ENCODE data around the gene ATXN7L1. TPM values are rescaled to one million over a fixed set of nuclear protein-coding genes. Genes with fewer than 3 reads are reported as not detected.
"Not testable (repeated sequence)": the region's sequence is repeated elsewhere in the genome, so short reads cannot be mapped to it uniquely, and the experiment has no call there.

Gene ATXN7L1
- polyA plus RNA-seq, 1 donor: 6.9 TPM

DNA sequence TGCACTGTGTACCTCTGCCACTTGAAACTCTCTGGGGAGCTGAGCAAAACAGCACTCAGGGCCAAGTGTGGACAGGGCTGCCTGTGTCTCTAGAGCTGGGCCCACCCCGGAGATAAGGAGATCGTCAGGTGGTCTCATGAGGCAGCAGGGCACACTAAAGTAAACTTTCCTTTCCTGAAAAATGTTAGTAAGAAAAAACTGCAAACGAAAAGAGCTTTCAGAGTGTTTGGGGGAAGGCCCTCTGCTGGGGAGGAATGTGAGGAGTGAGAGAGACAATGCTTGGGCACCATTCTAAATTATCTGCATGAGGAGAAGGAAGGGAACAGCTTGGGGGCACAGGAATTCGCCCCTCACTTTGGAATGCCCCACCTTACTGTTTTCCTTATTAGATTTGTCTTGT is 127.7 kb downstream of the ATXN7L1 start:
- no peak for DNase-seq (ENCODE audit: low read depth)

DNA sequence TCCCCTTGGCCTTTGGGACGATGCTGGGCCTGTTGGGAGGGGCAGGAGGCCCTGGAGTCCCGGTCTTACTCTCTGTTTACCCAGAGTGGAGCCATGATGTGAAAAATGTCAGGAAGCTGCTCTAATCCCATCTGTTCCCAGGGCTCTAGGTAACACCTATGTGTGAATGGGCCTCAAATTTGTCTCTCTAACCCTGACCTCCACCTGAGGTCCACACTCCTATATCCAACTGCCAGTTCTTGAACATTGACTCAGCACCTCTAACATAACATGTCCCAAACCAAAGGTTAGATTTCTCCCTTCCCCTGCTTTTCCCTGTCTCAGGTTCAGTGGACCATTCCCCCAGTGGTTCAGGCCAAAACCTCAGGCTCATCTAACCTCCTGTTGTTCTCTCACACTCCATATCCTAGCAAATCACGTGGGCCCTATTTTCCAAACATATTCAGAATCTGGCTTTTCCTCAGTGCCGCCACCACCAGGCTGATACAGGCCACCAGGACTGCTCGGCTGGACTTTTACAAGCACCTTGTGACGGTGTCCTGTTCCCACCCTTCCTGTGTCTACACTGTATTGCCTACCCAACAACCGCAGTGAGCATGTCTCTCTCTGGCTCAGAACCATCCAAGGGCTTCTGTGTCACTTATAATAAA is 130.6 kb downstream of the ATXN7L1 start:
- no peak for DNase-seq (ENCODE audit: low read depth)

GRCh38 chr7:105744258-105744657 is 132.1 kb downstream of the ATXN7L1 start:
- DNase-seq (ENCODE audit: low read depth): no peak

DNA sequence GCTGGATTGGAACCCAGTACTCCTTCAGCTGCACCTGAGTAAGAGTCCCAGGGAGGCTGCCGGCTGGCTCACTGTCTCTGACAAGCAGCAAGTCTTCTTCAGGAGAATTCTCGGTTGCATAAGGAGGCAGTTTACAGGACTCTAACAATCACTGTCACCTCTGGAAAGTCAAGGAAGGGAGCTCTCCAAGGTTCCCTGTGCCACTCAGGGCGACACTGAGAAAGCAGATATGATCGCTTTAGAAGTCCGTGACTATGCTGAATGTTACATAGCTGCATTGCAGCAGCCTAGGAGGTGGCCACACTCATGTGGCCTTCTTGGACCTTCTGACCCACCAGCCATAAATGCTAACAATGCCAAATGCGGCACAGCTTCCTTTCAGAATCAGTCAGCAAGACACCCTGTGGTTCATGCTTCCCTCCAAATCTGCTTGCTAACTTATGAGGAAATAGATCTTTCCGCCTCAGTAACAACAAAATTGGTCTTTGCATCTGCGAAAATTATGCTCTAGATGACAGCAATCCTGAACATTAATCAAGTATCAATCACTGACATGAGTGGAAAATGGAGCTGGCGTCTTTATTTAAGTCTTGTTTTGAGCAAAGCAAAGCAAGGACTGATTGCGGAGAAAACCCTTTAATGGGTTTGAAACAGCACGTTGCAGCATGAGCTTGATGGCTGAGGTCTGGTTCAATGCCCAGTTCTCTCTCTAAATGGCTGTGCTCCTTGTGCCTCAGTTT is 132.9 kb downstream of the ATXN7L1 start:
- DNase-seq (ENCODE audit: low read depth): no peak

- no peak for DNase-seq (ENCODE audit: low read depth)
Measured at GRCh38 chr7:105742787-105743186, 133.6 kb downstream of the ATXN7L1 start.

DNA sequence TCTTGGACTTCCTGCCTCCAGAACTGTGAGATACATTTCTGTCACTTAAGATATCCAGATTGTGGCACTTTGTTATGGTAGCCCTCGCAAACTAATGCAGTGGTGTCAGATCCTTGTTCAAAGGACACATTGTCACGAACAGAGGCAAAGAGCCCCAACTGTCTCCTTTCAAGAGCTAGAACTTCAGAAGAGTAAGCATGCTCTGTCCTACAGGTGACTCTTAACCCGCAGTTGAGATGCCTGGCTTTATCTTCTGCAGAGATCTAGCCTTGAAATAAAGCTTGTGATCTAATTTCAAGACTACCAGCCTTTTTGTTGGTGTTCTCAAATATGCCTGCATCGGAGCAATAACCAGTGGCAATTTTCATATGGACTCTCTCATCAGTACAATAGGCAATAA is 134.4 kb downstream of the ATXN7L1 start:
- DNase-seq (ENCODE audit: low read depth): no peak

DNA sequence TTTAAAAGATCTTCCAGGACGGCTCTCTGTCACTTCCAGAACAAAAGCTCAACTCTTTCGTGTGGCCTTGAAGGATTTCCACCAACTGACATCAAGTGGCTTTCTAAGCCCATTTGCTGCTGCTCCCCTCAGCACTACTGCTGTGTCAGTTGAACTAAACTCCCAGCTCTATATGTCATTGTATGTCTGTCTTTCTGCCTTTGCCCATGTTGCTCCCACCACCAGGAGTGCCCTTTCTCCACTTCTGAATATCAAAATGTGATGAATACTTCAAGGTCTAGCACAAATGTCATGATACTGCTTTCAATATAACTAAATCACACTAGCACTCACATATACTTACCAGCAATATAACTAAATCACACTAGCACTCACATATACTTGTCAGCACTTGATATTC is 138.3 kb downstream of the ATXN7L1 start:
- no peak for DNase-seq (ENCODE audit: low read depth)

- no peak for DNase-seq (ENCODE audit: low read depth)
Measured at GRCh38 chr7:105734233-105734632, 142.2 kb downstream of the ATXN7L1 start.

GRCh38 chr7:105731042-105731441 is 145.4 kb downstream of the ATXN7L1 start:
- no peak for DNase-seq (ENCODE audit: low read depth)

GRCh38 chr7:105728028-105728427 is 148.4 kb downstream of the ATXN7L1 start:
- DNase-seq (ENCODE audit: low read depth): no peak

- DNase-seq (ENCODE audit: low read depth): no peak
Measured at GRCh38 chr7:105724688-105725087, 151.7 kb downstream of the ATXN7L1 start.

- no peak for DNase-seq (ENCODE audit: low read depth)
Measured at GRCh38 chr7:105723572-105723971, 152.8 kb downstream of the ATXN7L1 start.

DNA sequence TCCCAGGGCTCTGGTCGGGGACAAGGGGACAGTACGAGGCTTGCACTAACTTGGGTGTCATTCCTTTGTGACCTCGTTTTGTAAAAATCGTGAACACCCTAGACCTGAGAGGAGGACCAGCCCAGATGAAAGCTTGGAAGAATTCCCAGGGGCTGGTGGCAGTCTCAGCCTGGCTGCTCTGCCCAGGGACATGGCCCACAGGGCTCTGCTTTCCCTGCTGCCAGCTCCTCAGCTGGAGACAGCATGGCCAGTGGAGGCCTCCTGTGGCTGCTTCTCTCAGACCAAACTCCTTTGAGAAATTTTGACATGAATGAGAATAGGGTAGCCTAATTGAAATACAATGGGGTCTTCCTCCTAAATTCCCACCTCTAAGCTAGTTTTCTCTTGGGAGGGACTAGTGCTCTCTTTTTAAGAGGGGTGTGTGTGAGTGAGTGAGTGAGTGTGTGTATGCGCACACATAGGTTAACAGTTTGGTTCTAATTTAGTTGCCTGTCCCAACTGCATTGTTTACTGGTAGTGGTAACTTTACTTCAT is 154.8 kb downstream of the ATXN7L1 start:
- no peak for DNase-seq (ENCODE audit: low read depth)

DNA sequence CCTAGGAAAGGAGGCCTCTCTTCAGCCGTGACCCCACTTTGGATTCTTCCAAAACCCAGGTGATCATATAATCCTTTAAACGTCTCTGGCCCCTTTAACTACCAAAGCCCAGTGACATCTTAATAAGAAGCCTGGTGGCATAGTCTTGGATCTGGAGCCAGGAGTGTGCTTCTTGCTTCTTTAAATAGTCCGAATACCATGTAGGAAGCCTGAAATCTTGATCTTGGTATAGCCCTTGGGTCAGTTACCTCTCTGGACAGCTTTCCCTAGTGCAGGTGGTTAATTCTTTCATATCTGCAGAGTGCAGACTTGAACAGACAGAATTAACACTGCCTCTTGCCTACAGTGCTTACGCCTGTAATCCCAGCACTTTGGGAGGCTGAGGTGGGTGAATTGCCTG is 156.5 kb downstream of the ATXN7L1 start:
- DNase-seq (ENCODE audit: low read depth): no peak

GRCh38 chr7:105719395-105719794 is 157.0 kb downstream of the ATXN7L1 start:
- no peak for DNase-seq (ENCODE audit: low read depth)

DNA sequence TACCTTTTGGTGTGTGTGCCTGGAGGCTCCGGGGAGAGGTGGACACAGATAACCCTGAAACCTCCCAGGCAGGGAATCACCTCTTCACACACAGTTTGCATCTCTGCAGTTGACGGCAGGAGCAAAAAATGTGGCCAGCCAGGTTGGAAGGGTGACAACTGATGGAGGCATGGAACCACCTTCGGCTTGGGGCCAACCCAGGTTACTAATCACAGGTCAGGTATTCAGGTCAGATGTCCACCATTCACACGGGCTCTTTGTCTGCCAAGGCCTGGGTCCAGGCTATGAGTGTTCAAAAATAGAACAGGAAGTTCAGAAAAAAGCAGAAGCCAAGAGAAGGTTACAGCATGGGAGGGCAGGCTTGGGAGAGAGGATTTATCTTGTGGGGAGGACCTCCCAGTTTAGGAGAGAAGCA is 157.9 kb downstream of the ATXN7L1 start:
- no peak for DNase-seq (ENCODE audit: low read depth)

GRCh38 chr7:105715528-105715927 is 160.9 kb downstream of the ATXN7L1 start:
- DNase-seq (ENCODE audit: low read depth): no peak

DNA sequence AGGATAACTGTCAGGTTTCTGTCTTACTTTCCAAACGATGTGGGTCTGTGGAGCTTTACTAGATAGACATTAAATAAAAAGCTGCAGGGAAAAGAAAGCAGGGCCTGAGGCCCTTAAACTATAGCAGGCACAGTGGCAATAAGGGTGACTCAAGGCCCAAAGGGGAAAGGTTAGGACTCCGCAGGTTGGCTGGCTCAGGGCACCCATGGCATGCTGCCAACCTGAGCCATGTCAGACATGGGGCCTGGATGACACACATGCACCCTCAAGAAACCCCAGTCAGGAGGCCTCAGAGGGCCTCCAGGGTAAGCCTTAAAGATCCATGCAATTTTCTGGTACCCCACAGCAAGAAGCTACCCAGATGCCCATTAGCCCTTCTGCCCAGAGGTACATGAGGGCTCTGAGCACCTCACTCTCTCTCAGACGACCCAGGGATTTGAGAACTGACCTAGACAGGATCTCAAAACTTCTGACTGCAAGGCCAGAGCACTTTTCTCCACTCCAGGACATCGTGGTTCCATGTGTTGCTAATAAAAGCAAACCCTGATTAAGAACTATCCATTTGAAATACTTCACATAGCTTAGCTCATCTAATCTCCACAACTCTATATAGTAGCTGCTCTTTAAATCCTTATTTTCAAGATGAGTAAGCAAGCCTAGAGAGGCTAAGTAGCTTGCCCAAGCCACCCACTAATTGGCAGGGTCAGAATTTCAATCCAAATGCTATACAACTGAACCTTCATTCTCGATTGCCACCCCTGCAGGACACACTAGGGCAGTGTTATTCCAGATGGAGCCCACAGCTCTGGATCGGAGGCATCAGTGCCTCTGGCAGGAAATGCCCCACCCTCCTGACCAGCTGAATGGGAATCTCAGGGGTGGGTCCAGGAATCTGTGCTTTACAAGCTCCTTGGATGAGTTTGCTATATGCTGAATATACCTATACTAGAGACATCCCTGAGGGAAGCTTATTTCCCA is 162.6 kb downstream of the ATXN7L1 start:
- DNase-seq (ENCODE audit: low read depth): no peak

GRCh38 chr7:105712877-105713276 is 163.5 kb downstream of the ATXN7L1 start:
- DNase-seq (ENCODE audit: low read depth): no peak

GRCh38 chr7:105711726-105712402 is 164.5 kb downstream of the ATXN7L1 start:
- DNase-seq (ENCODE audit: low read depth): no peak

DNA sequence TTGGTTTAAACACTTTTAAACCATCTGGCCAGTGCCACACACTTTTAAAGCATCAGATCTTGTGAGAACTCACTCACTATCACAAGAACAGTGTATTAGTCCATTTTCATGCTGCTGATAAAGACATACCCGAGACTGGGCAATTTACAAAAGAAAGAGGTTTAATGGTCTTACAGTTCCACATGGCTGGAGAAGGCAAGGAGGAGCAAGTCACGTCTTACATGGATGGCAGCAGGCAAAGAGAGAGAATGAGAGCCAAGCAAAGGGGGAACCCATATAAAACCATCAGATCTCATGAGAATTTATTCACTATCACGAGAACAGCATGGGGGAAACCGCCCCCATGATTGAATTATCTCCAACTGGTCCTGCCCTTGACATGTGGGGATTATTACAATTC is 165.7 kb downstream of the ATXN7L1 start:
- DNase-seq (ENCODE audit: low read depth): not testable (repeated sequence)

DNA sequence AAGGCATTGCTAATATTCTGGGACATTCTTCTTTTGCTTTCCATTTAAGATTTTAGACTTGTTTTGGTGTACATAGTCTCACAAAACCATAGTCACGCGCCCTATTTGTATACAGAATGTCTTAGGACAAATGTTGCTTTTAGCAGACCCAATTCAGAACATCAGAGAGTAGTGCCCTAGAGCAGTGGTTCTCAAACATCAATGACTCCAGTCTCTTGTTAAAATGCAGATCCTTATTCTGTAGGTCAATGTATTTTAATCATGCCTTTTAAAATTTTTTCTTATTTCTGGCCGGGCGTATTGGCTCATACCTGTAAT is 167.7 kb downstream of the ATXN7L1 start:
- DNase-seq (ENCODE audit: low read depth): no peak
